GM18508 (cell line): ENCODE results near the gene PHF20.
"Not testable (repeated sequence)": the region's sequence is repeated elsewhere in the genome, so short reads cannot be mapped to it uniquely, and the experiment has no call there.

Source experiments
- ATAC-seq: cut with Tn5 transposase; IDR thresholded peaks from one replicate; pipeline ENCODE4 v1.9.1; 2021; ENCODE audit warnings: moderate number of reproducible peaks; ENCODE audit not compliant: insufficient read depth, unreplicated experiment

The PHF20 gene

GRCh38 chr20:35956616-35957015 is 184.8 kb downstream of the PHF20 start:
- no peak for ATAC-seq

DNA sequence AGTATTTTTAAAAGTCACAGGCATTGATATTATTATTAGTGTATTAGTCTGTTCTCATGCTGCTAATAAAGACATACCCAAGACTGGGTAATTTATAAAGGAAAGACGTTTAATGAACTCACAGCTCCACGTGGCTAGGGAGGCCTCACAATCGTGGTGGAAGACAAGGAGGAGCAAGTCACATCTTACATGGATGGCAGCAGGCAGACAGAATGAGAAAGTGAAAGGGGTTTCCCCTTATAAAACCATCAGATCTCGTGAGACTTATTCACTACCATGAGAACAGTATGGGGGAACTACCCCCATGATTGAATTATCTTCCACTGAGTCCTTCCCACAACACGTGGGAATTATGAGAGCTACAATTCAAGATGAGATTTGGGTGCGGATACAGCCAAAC is 187.5 kb downstream of the PHF20 start:
- ATAC-seq = not testable (repeated sequence)

DNA sequence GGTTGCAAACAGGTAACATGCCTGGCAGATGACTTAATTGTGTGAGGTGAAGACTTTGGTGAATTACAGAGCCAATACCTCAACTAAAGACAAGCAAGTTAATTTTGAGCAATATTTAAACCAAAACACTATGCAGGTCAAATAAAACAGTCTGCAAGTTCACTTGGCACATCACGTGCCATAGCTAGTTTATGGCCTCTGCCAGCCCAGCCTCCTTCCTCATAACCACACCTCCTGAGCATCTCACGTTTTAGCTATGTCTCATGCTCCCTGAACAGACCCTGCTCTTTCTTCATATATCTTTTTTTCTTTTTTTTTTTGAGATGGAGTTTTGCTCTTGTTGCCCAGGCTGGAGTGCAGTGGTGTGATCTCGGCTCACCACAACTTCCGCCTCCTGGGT is 192.1 kb downstream of the PHF20 start:
- no peak for ATAC-seq

GRCh38 chr20:35967979-35968640 is 196.3 kb downstream of the PHF20 start, which contains the start of gene CNBD2:
Gene CNBD2 (plus strand): TSS chr20:35968590. CDS start chr20:35968763, 173 bp downstream.
- ATAC-seq = no peak

- ATAC-seq = no peak
These were observed 197.1 kb downstream of the PHF20 start for GRCh38 chr20:35968930-35969329.

DNA sequence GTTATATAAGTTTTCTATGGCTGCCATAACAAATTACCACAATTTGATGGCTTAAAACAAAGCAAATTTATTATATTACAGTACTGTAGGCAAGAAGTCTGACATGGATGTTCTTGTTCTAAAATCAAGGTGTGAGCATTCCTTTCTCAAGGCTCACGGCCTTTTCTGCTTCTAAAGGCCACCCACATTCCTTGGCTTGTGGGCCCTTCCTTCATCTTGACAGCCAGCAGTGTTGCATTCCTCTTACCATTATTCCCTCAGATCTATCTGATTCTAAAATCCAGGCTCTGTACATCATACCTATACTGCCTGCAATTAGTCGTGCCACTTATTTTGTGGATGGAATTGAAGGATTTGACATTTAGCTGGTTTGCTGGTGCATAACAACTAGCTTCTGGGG is 200.2 kb downstream of the PHF20 start:
- ATAC-seq = no peak

GRCh38 chr20:35972462-35972861 is 200.6 kb downstream of the PHF20 start:
- ATAC-seq = no peak

DNA sequence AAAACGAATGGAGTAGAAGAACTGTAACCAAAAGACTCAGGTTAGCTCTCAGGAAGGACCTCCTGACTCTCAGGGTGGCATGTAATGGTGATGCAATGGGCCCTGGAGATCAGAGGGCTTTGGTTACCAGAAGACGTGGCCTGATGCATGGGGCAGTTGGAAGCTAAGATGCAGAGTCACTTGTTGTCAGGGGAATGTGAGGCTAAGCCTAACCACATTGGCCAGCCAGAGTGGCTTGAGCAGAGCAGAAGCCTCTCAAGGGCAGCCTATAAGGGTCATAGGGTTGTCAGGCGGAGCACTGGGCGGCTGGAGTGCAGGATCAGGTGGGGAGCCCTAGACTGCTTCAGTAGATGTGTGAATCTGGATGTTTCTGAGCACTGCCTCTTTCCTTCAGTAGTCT is 202.4 kb downstream of the PHF20 start:
- no peak for ATAC-seq

- no peak for ATAC-seq
These were observed 204.0 kb downstream of the PHF20 start for GRCh38 chr20:35975576-35976373.

DNA sequence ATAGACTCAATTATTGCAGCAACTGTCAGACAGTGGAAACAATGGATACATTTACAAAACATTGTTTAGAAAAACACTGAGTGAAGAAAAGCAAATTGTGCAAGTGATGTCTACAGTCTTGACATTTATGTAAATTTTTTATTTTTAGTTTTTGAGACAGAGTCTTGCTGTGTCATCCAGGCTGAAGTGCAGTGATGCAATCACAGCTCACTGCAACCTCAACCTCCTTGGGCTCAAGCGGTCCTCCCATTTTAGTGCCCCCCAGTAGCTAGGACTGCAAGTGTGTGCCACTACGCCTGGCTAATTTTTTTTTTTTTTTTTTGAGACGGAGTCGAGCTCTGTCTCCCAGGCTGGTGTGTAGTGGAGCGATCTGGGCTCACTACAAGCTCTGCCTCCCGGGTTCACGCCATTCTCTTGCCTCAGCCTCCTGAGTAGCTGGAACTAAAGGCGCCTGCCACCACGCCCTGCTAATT is 206.3 kb downstream of the PHF20 start:
- no peak for ATAC-seq

- ATAC-seq = no peak
These were observed 207.7 kb downstream of the PHF20 start for GRCh38 chr20:35979544-35979943.

- no peak for ATAC-seq
These were observed 210.2 kb downstream of the PHF20 start for GRCh38 chr20:35981969-35982368.

GRCh38 chr20:35984382-35984781 is 212.6 kb downstream of the PHF20 start:
- ATAC-seq = no peak

GRCh38 chr20:35985806-35986205 is 214.0 kb downstream of the PHF20 start:
- ATAC-seq = no peak

- no peak for ATAC-seq
These were observed 217.2 kb downstream of the PHF20 start for GRCh38 chr20:35988910-35989463.

DNA sequence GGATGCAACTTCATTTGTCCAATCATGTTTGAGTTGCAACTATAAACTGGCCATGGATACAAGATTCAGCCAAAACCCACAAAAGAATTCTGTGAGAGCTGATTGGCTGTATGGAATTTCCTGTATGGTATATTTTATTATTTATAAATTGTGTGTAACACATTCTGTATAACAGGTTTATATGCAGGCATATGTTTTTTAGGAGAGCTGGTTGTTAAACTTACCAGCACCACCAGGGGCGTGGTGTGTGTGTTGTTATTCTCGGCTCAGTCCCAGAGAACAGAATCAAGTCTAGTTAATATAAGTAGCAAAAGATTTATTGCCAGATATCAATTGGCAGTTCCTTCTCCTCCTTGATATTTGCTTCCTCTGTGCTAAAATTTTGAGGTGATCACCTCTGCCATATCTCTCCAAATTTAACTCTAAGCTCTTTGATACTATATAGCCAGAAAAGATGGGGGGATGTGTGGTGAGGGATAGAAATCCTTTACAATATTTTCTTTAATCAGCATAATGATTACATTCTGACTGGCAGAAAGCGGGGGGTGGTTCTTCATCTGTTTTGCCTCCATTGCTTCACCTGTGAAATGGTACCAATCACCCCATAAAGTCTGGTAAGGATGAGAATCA is 219.4 kb downstream of the PHF20 start:
- ATAC-seq = no peak

GRCh38 chr20:35992713-35993335 is 221.0 kb downstream of the PHF20 start:
- ATAC-seq = no peak

DNA sequence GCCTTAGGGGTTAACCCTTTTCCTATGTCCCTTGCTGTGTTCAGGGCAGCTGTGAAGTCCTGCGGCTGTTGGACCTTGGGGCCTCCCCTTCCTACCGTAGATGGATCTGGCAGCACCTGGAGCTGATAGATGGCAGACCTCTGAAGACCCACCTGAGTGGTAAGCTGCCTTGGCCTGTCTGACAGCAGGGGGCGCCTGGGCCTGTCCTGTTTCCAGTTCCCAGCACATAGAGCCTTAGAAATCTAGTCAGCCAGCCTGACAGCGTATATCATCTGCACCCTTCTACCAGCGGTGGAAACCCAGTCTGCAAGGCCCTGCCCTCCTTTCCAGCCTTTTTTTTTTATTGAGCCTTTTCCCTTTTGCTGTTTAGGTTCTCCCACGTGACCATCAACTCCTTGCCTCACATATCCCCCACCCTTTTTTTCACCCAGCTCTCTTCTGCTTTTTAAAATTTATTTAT is 223.2 kb downstream of the PHF20 start:
- no peak for ATAC-seq

GRCh38 chr20:35996492-35996891 is 224.7 kb downstream of the PHF20 start:
- not testable (repeated sequence) for ATAC-seq
